ENCODE measurements around the gene UTS2B. TPM values are rescaled to one million over a fixed set of nuclear protein-coding genes. Genes with fewer than 3 reads are reported as not detected.

Gene UTS2B
- total RNA-seq, 4 donors from 2014 or later, result not detected

DNA sequence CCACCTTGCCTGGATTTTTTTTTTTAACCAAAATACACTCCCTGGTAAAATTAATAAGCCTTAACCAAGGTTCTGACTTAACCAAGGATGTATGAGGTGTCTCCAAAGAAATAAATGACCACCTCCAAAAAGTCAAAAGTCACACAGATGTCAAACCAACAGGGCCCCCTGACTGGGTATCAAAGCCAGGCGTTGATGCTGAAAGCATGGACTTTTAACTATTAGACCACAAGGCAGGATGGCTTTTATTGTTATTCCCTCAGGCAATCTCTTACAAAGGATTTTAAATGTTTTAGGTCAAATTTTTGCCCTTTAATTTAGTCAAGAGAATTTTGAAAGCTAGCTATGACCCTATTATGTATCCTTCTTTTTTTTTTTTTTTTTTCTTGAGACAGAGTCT, 70.8 kb downstream of the UTS2B start:
- TF ChIP-seq POLR2A (IDR thresholded peaks at IDR 0.05), result no peak
- TF ChIP-seq, protein P1, sequence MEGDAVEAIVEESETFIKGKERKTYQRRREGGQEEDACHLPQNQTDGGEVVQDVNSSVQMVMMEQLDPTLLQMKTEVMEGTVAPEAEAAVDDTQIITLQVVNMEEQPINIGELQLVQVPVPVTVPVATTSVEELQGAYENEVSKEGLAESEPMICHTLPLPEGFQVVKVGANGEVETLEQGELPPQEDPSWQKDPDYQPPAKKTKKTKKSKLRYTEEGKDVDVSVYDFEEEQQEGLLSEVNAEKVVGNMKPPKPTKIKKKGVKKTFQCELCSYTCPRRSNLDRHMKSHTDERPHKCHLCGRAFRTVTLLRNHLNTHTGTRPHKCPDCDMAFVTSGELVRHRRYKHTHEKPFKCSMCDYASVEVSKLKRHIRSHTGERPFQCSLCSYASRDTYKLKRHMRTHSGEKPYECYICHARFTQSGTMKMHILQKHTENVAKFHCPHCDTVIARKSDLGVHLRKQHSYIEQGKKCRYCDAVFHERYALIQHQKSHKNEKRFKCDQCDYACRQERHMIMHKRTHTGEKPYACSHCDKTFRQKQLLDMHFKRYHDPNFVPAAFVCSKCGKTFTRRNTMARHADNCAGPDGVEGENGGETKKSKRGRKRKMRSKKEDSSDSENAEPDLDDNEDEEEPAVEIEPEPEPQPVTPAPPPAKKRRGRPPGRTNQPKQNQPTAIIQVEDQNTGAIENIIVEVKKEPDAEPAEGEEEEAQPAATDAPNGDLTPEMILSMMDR (IDR thresholded peaks at IDR 0.05), result no peak
- no peak overlapping the region for H3K4me3 ChIP-seq (ENCODE audit: low read depth, poor library complexity, severe bottlenecking)
- 46 to 61% methylated on average over 1 of the region's 1 CpG for WGBS, 2 donors
- intact Hi-C loops (cut with DNase I; ENCODE audit: low total_unique reads), result no loop called here
- DNase-seq (ENCODE audit: low spot score in 2 of 2), result no peak

DNA sequence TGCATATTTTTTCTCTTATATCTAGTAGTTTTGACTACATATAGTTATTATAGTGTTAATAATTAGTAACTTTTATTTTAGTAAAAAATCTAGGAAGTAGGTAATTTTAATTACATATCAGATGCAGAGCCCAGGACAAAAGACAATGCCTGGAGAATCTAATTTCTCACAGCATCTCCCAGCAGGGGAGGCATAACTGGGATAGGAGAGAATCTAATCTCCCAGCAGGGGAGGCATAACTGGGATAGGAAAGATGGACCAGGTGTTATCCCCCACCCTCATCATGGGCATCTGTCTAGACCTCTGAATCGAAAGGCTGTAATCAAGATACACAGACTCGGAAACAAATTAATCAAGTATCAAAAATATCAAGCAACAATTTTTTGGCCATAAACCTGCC, 73.0 kb downstream of the UTS2B start:
- WGBS, 2 donors, result 96 to 100% methylated on average over 2 of the region's 2 CpGs
- intact Hi-C loops (cut with DNase I; ENCODE audit: low total_unique reads), result no loop called here
- no peak for TF ChIP-seq POLR2A (IDR thresholded peaks at IDR 0.05)
- TF ChIP-seq, protein P1 (IDR thresholded peaks at IDR 0.05), result no peak
- H3K4me3 ChIP-seq (ENCODE audit: low read depth, poor library complexity, severe bottlenecking), result no peak overlapping the region
- DNase-seq (ENCODE audit: low spot score in 2 of 2), result no peak

GRCh38 chr3:191256405-191256804, 73.9 kb downstream of the UTS2B start:
- no peak overlapping the region for H3K4me3 ChIP-seq (ENCODE audit: low read depth, poor library complexity, severe bottlenecking)
- TF ChIP-seq, protein P1 (IDR thresholded peaks at IDR 0.05), result no peak
- TF ChIP-seq POLR2A (IDR thresholded peaks at IDR 0.05), result no peak
- no peak for DNase-seq (ENCODE audit: low spot score in 2 of 2)
- intact Hi-C loops (cut with DNase I; ENCODE audit: low total_unique reads), result no loop called here

GRCh38 chr3:191255156-191255555, 75.2 kb downstream of the UTS2B start:
- TF ChIP-seq, protein P1 (IDR thresholded peaks at IDR 0.05), result no peak
- TF ChIP-seq POLR2A (IDR thresholded peaks at IDR 0.05), result no peak
- intact Hi-C loops (cut with DNase I; ENCODE audit: low total_unique reads), result no loop called here
- H3K4me3 ChIP-seq (ENCODE audit: low read depth, poor library complexity, severe bottlenecking), result no peak overlapping the region
- 84 to 93% methylated on average over 5 of the region's 5 CpGs for WGBS, 2 donors
- DNase-seq (ENCODE audit: low spot score in 2 of 2), result no peak

- 85 to 88% methylated on average over 3 of the region's 3 CpGs for WGBS, 2 donors
- no peak for TF ChIP-seq POLR2A (IDR thresholded peaks at IDR 0.05)
- TF ChIP-seq, protein P1 (IDR thresholded peaks at IDR 0.05), result no peak
- intact Hi-C loops (cut with DNase I; ENCODE audit: low total_unique reads), result no loop called here
- no peak for DNase-seq (ENCODE audit: low spot score in 2 of 2)
- H3K4me3 ChIP-seq (ENCODE audit: low read depth, poor library complexity, severe bottlenecking), result no peak overlapping the region
Observed at GRCh38 chr3:191254098-191254873, 76.0 kb downstream of the UTS2B start.
